GM23248 (cell line): ENCODE data around the gene RPS4Y1. TPM values are rescaled to one million over a fixed set of nuclear protein-coding genes. Genes with fewer than 3 reads are reported as not detected.
A peak's percentile ranks its signal among the peaks of the same experiment; 100 is the strongest.
"Not testable (repeated sequence)": the region's sequence is repeated elsewhere in the genome, so short reads cannot be mapped to it uniquely, and the experiment has no call there.

Experiments
- DNase-seq: peaks from one replicate; pipeline ENCODE4 v3.0.0-alpha.2; 2015
- H2AFZ ChIP-seq: fragments of 200-600 bp; sonication (generic); 2 replicates; pipeline ENCODE4 v1.6.1; 2016; ENCODE audit warnings: antibody characterized with exemption
- H3F3A ChIP-seq: fragments of 200-600 bp; sonication (generic); 2 replicates; pipeline ENCODE4 v1.6.1; 2016; ENCODE audit warnings: mild to moderate bottlenecking, antibody characterized with exemption, mixed run types; ENCODE audit not compliant: insufficient read depth
- H3K27ac ChIP-seq: fragments of 200-600 bp; sonication (generic); 2 replicates; pipeline ENCODE4 v1.5.1; 2016; ENCODE audit warnings: mild to moderate bottlenecking
- H3K27me3 ChIP-seq: fragments of 200-600 bp; sonication (generic); replicated peaks from 2 replicates; pipeline ENCODE4 v1.6.1; 2016; ENCODE audit warnings: mild to moderate bottlenecking; ENCODE audit not compliant: insufficient read depth
- H3K36me3 ChIP-seq: fragments of 200-600 bp; sonication (generic); 2 replicates; pipeline ENCODE4 v1.6.1; 2016; ENCODE audit warnings: low read depth, mild to moderate bottlenecking
- H3K4me1 ChIP-seq: fragments of 200-600 bp; sonication (generic); 2 replicates; pipeline ENCODE4 v1.6.1; 2016; ENCODE audit warnings: mild to moderate bottlenecking; ENCODE audit not compliant: insufficient read depth
- H3K4me2 ChIP-seq: fragments of 200-600 bp; sonication (generic); one replicate; pipeline ENCODE4 v1.6.1; 2016; ENCODE audit warnings: mild to moderate bottlenecking; ENCODE audit not compliant: unreplicated experiment
- H3K4me3 ChIP-seq: fragments of 200-600 bp; sonication (generic); 2 replicates; pipeline ENCODE4 v1.5.1; 2016; ENCODE audit warnings: mild to moderate bottlenecking
- H3K79me2 ChIP-seq: fragments of 200-600 bp; sonication (generic); 2 replicates; pipeline ENCODE4 v1.6.1; 2016; ENCODE audit warnings: mild to moderate bottlenecking; ENCODE audit not compliant: insufficient read depth
- H3K9ac ChIP-seq: fragments of 200-600 bp; sonication (generic); 2 replicates; pipeline ENCODE4 v1.6.1; 2016; ENCODE audit warnings: mild to moderate bottlenecking
- H3K9me2 ChIP-seq: fragments of 200-600 bp; sonication (generic); 2 replicates; pipeline ENCODE4 v1.6.1; 2016; ENCODE audit warnings: mixed run types, mild to moderate bottlenecking, moderate library complexity; ENCODE audit not compliant: insufficient read depth
- H3K9me3 ChIP-seq: fragments of 200-600 bp; sonication (generic); one replicate; pipeline ENCODE4 v1.6.1; 2017; ENCODE audit warnings: low read depth
- H4K20me1 ChIP-seq: fragments of 200-600 bp; sonication (generic); 2 replicates; pipeline ENCODE4 v1.6.0; 2016; ENCODE audit not compliant: insufficient read depth
- EZH2 ChIP-seq: fragments of 200-600 bp; sonication (generic); IDR thresholded peaks from 2 replicates; pipeline ENCODE4 v1.6.1; 2018; ENCODE audit warnings: antibody characterized with exemption, mild to moderate bottlenecking; ENCODE audit not compliant: insufficient read depth, poor library complexity, severe bottlenecking
- EZH2phosphoT487 ChIP-seq: fragments of 200-600 bp; sonication (generic); IDR thresholded peaks from 2 replicates; pipeline ENCODE4 v1.6.1; 2018; ENCODE audit warnings: antibody characterized with exemption, moderate library complexity, mild to moderate bottlenecking, low read depth; ENCODE audit not compliant: insufficient read depth
- WGBS, 2 experiments: methylation state at CpG; one replicate each; pipeline ENCODE4 v1.1.6; 2015 to 2017; ENCODE audit warnings: low lambda C conversion rate in 2 of 2, low coverage in 1 of 2; ENCODE audit errors: missing lambda C conversion rate in 2 of 2; 5-methylcytosine and 5-hydroxymethylcytosine counted together
- in situ Hi-C: fragments of 300-500 bp; cut with MboI; formaldehyde crosslinking; loops from 2 replicates; pipeline ENCODE4 v1.15.0; 2020
- polyA plus RNA-seq: library from polyadenylated mRNA; unstranded; fragments of >200 nt; fragmentation: Nextera tagmentation; extraction: Ambion mirVana; gene quantifications from 2 replicates; pipeline ENCODE4 v1.2.1, GENCODE V29; 2016
- total RNA-seq: library from RNA; depleted of rRNA; stranded (reverse); fragments of >200 nt; shearing (Covaris generic); gene quantifications from 2 replicates; pipeline ENCODE4 v1.2.3, GENCODE V29; 2014; rRNA removed

RPS4Y1 gene
- total RNA-seq = 197 and 237 TPM in 2 replicates
- polyA plus RNA-seq = 196 and 204 TPM in 2 replicates

DNA sequence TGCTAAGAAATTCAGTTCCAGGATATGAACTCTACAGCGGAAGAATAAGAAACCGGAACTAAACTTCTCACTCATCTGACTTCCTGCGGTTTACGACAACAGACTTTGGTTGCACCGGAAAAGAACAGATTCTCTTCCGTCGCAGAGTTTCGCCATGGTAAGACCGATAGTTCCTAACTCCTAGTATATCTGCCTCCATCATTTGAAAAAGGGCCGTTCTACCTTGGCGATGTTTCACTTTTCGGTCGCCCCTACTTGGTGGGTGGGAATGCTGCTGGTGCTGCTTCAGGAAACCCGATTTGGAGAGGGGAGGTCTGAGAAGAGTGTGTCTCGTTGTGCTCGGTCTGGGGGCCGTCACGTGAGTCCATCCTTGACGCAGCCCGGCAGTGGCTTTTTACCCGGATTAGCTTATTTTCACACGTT lies at the start of gene RPS4Y1:
Gene RPS4Y1, plus strand, starts transcription at position 132 of the 423 bp plus-strand sequence. Its CDS starts 23 bp downstream, at position 155.
- H3K4me3 ChIP-seq = peak within 1 kb of the TSS; percentile 89
- H3K36me3 ChIP-seq = peaks cover 12% of the 10 kb centered on the region; the same call in 1 of the 2 replicates
- peak within 1 kb of the TSS; percentile 59 for H3K27ac ChIP-seq
- H3K27me3 ChIP-seq = no peaks in the 10 kb centered on the region
- in situ Hi-C loops = no loop called here
- H3K9ac ChIP-seq = peak within 1 kb of the TSS; percentile 93
- no peaks in the 10 kb centered on the region for H3K9me3 ChIP-seq
- 0 out of 2 replicates have a peak, but pooled peaks cover 8% of the 10 kb centered on the region for H3K4me1 ChIP-seq
- TF ChIP-seq EZH2 (no peak), EZH2phosphoT487 (no peak)
- no peaks in the 10 kb centered on the region for H3K9me2 ChIP-seq
- H3K4me2 ChIP-seq = peak within 1 kb of the TSS; percentile 95
- H3K79me2 ChIP-seq = peaks cover 51% of the 10 kb centered on the region
- 0 to 1% methylated on average over 14 to 16 of the region's 22 CpGs for WGBS, 2 experiments
- no peaks in the 10 kb centered on the region for H3F3A ChIP-seq
- peak; percentile 82 for DNase-seq
- H2AFZ ChIP-seq = peak within 1 kb of the TSS; percentile 99
- no peaks in the 10 kb centered on the region for H4K20me1 ChIP-seq

DNA sequence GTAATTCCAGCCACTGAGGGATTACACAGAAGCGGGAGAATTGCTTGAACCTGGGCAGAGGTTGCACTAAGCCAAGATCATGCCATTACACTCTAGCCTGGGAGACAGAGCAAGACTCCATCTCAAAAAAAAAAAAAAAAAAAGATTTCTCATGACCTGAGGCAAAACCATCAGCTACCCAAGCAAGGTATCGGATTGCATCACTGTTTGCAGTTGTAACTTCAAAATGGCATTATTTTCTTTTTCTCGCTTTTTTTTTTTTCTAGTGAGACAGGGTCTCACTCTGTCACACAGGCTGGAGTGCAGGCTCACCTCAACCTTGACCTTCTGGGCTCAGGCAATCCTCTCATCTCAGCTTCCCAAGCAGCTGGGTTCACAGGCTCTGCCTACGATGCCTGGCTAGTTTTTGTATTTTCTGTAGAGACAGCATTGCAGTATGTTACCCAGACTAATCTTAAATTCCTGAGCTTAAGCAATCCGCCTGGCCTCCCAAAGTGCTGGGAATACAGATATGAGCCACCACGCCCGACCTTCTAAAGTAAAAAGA lies 44.4 kb upstream of the RPS4Y1 start:
- H3K9me3 ChIP-seq = no peaks in the 10 kb centered on the region

DNA sequence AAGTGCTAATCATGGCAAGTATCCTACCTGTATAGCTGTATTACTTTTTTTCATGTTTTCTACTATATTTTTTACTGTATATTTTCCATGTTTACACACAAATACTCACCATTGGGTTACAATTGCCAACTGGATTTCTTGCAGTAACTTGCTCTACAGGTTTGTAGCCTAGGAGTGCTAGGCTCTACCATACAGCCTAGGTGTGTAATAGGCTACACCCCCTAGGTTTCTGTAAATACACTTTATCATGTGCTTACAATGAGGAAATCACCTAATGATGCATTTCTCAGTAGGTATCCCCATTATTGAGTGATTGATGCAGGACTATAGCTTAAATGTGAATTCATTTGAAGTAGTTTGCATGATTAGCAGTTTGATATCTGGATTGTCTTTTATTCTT lies 43.4 kb upstream of the RPS4Y1 start:
- Histone ChIP-seq H3K4me3 (no peak overlapping the region), H3F3A (no peaks in the 10 kb centered on the region), H3K79me2 (no peaks in the 10 kb centered on the region), H3K9ac (no peak overlapping the region), H2AFZ (no peak overlapping the region), H3K9me3 (no peaks in the 10 kb centered on the region), H3K4me1 (no peaks in the 10 kb centered on the region), H3K36me3 (no peaks in the 10 kb centered on the region), H3K27ac (no peak overlapping the region), H3K9me2 (no peaks in the 10 kb centered on the region), H4K20me1 (no peaks in the 10 kb centered on the region), H3K27me3 (no peaks in the 10 kb centered on the region), H3K4me2 (no peak overlapping the region)
- DNase-seq = no peak
- in situ Hi-C loops = no loop called here
- TF ChIP-seq EZH2phosphoT487 = no peak
- TF ChIP-seq EZH2 = no peak

More for the DNA sequence above, 44.4 kb upstream of the RPS4Y1 start:
- H3K4me2 ChIP-seq = no peak overlapping the region
- no peaks in the 10 kb centered on the region for H3K4me1 ChIP-seq
- no peaks in the 10 kb centered on the region for H4K20me1 ChIP-seq
- in situ Hi-C loops = no loop called here
- no peak for TF ChIP-seq EZH2phosphoT487
- no peak for TF ChIP-seq EZH2
- no peak overlapping the region for H3K9ac ChIP-seq
- DNase-seq = no peak
- no peaks in the 10 kb centered on the region for H3F3A ChIP-seq
- WGBS, 2 experiments = 87 to 96% methylated on average over 4 to 7 of the region's 7 CpGs
- no peak overlapping the region for H2AFZ ChIP-seq
- H3K9me2 ChIP-seq = no peaks in the 10 kb centered on the region
- H3K27me3 ChIP-seq = no peaks in the 10 kb centered on the region
- H3K27ac ChIP-seq = no peak overlapping the region
- H3K4me3 ChIP-seq = no peak overlapping the region
- H3K36me3 ChIP-seq = no peaks in the 10 kb centered on the region
- H3K79me2 ChIP-seq = no peaks in the 10 kb centered on the region

DNA sequence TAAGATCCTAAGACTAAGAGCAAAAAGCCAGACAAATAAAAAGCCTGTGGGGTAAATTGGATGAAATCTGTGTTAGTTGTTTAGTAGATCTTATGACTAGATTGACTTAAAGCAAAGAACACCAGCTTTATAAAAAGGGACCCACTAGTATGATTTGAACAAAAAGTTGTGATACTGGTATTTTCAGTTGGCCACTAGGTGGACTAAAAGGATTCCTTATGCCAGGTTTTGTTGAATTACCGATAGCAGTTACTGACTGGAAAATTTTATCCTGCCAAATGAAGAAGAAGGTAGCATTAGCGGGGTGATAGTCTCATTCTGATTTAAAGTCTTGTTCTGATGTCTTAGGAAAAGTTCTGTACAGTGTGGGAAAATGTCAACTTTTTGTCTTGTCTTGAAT lies 41.2 kb upstream of the RPS4Y1 start:
- H3K4me1 ChIP-seq = no peaks in the 10 kb centered on the region
- no peaks in the 10 kb centered on the region for H3K27me3 ChIP-seq
- in situ Hi-C loops = no loop called here
- no peaks in the 10 kb centered on the region for H3K9me3 ChIP-seq
- H3K79me2 ChIP-seq = no peaks in the 10 kb centered on the region
- H3F3A ChIP-seq = no peaks in the 10 kb centered on the region
- WGBS, 2 experiments = 0% methylated on average over 1 to 2 of the region's 2 CpGs
- H3K4me3 ChIP-seq = no peak overlapping the region
- DNase-seq = peak; percentile 53
- H4K20me1 ChIP-seq = no peaks in the 10 kb centered on the region
- no peak overlapping the region for H3K4me2 ChIP-seq
- no peak overlapping the region for H3K27ac ChIP-seq
- TF ChIP-seq EZH2phosphoT487 (no peak), EZH2 (no peak)
- H3K9ac ChIP-seq = no peak overlapping the region
- no peaks in the 10 kb centered on the region for H3K9me2 ChIP-seq
- H3K36me3 ChIP-seq = no peaks in the 10 kb centered on the region
- H2AFZ ChIP-seq = no peak overlapping the region

DNA sequence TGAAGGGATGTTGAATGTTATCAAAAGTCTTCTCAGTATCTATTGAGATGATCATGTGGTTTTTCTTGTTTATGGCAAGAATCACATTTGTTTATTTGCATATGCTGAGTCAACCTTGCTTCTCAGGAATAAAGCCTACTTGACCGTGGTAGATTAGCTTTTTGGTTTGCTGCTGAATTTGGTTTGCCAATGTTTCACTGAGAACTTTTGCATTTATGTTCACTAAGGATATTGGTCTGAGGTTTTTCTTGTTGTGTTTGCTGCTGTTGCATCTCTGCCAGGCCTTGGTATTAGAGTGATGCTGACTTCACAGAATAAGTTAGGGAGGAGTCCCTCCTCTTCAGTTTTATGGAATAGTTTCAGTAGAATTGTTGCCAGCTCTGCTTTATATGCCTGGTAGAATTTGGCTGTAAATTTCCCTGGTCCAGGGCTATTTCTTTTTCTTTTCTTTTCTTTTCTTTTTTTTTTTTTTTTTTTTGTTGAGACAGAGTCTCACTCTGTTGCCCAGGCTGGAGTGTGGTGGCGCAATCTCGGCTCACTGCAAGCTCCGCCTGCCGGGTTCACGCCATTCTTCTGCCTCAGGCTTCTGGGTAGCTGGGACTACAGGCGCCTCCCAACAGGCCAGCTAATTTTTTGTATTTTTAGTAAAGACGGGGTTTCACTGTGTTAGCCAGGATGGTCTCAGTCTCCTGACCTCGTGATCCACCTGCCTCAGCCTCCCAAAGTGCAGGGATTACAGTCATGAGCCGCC lies 24.1 kb upstream of the RPS4Y1 start:
- H3K27me3 ChIP-seq, H3K9me3 ChIP-seq, H3K4me3 ChIP-seq, in situ Hi-C loops, H3K79me2 ChIP-seq, H3K9me2 ChIP-seq, H3K36me3 ChIP-seq, H3K9ac ChIP-seq, H4K20me1 ChIP-seq: not testable (repeated sequence)
- peak overlapping the region; percentile 43 for H2AFZ ChIP-seq
- H3K4me2 ChIP-seq = peak overlapping the region; percentile 20
- DNase-seq = peak; percentile 10
- peaks cover 17% of the 10 kb centered on the region for H3K4me1 ChIP-seq
- peak overlapping the region; percentile 52 for H3K27ac ChIP-seq
- peaks cover 11% of the 10 kb centered on the region; the same call in 1 of the 2 replicates for H3F3A ChIP-seq
- whole genome bisulfite sequencing, 2 experiments = 5 to 11% methylated on average over 7 to 8 of the region's 10 CpGs
